ENCODE results near the gene MAP1S.

Gene MAP1S

GRCh38 chr19:17681505-17682125 lies 37.7 kb upstream of the MAP1S start:
- no peak for TF ChIP-seq SPI1 (IDR thresholded peaks at IDR 0.05; ENCODE audit: borderline replicate concordance, low read depth)
- peak; percentile 99 for TF ChIP-seq REST (IDR thresholded peaks at IDR 0.05; ENCODE audit: insufficient replicate concordance, low read depth)
- peak in 1 of 2 experiments; percentile 53 for DNase-seq (ENCODE audit: low read depth in 1 of 2, low spot score in 1 of 2)
- peaks cover 31% of the 10 kb centered on the region for H3K27me3 ChIP-seq (ENCODE audit: insufficient read depth, poor library complexity, severe bottlenecking)
- H3K4me3 ChIP-seq (replicated peaks; ENCODE audit: insufficient read depth, low read length), result no peak overlapping the region
- no peak overlapping the region for H3K27ac ChIP-seq (replicated peaks)

DNA sequence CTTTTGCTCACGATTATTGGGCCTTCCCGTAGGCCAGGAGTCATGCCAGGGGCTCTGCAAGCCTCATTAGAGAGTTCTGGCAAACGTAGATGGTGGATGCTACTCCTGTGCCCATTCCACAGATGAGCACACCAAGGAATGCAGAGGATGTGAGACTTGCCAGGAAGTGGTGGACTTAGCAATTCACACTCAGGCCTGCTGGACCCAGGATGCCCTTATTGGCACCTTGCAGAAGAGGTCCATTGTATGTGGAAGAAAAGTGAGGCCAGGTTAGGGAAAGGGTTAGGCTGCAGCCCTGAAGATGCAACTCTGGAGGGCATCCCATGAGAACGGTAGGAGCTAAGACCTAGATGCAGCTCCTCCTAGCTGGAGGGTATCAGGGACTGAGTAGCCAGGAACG lies 37.0 kb upstream of the MAP1S start:
- no peak for DNase-seq (ENCODE audit: low read depth in 1 of 2, low spot score in 1 of 2)
- TF ChIP-seq GABPA (IDR thresholded peaks at IDR 0.05; ENCODE audit: low read depth), result no peak
- no peak for TF ChIP-seq POLR2AphosphoS5 (IDR thresholded peaks at IDR 0.05; ENCODE audit: low read depth)
- no peak for TF ChIP-seq CTCF (IDR thresholded peaks at IDR 0.05; ENCODE audit: insufficient read depth, low read length)
- no peak for TF ChIP-seq REST (IDR thresholded peaks at IDR 0.05; ENCODE audit: insufficient replicate concordance, low read depth)
- TF ChIP-seq SPI1 (IDR thresholded peaks at IDR 0.05; ENCODE audit: borderline replicate concordance, low read depth), result no peak
- H3K27me3 ChIP-seq (ENCODE audit: insufficient read depth, poor library complexity, severe bottlenecking), result peaks cover 36% of the 10 kb centered on the region

GRCh38 chr19:17683078-17683477 lies 36.2 kb upstream of the MAP1S start:
- no peak for DNase-seq (ENCODE audit: low read depth in 1 of 2, low spot score in 1 of 2)
- Histone ChIP-seq H3K27ac (replicated peaks) (no peak overlapping the region), H3K4me3 (replicated peaks; ENCODE audit: insufficient read depth, low read length) (no peak overlapping the region), H3K27me3 (ENCODE audit: insufficient read depth, poor library complexity, severe bottlenecking) (peaks cover 39% of the 10 kb centered on the region)
- TF ChIP-seq SPI1 (IDR thresholded peaks at IDR 0.05; ENCODE audit: borderline replicate concordance, low read depth), result no peak
- TF ChIP-seq REST (IDR thresholded peaks at IDR 0.05; ENCODE audit: insufficient replicate concordance, low read depth), result no peak
- no peak for TF ChIP-seq POLR2AphosphoS5 (IDR thresholded peaks at IDR 0.05; ENCODE audit: low read depth)
- TF ChIP-seq GABPA (IDR thresholded peaks at IDR 0.05; ENCODE audit: low read depth), result no peak
- no peak for TF ChIP-seq CTCF (IDR thresholded peaks at IDR 0.05; ENCODE audit: insufficient read depth, low read length)

More for the DNA sequence above, 37.0 kb upstream of the MAP1S start:
- Histone ChIP-seq H3K27ac (replicated peaks) (no peak overlapping the region), H3K4me3 (replicated peaks; ENCODE audit: insufficient read depth, low read length) (no peak overlapping the region)

Data from HL-60 (cell line).